HCT116 (cell line): ENCODE results near the gene EEPD1. TPM values are rescaled to one million over a fixed set of nuclear protein-coding genes. Genes with fewer than 3 reads are reported as not detected.

ENCODE experiments used
- ATAC-seq: fragments of 200-7000 bp; cut with Tn5 transposase; 2 replicates; pipeline ENCODE4 v1.9.1; 2020; ENCODE audit warnings: mild to moderate bottlenecking, moderate library complexity
- BruUV-seq: library from RNA; stranded (reverse); fragments of 400-500 nt; replicated peaks from 2 replicates; lab custom pipeline; 2021; lab: Mats Ljungman, UMichigan
- CTCF ChIA-PET: fragments of 300-600 bp; sonication (Branson Sonifier 250); formaldehyde crosslinking; loops from one replicate; lab custom pipeline; 2021; ENCODE audit warnings: antibody characterized with exemption; lab: Charles Lee
- POLR2A ChIA-PET: fragments of 300-600, 350-600 bp; sonication (Branson Sonifier 250); formaldehyde crosslinking; loops from one replicate; lab custom pipeline; 2021; ENCODE audit warnings: antibody characterized with exemption; lab: Charles Lee
- RAD21 ChIA-PET, 2 experiments: fragments of 300-600 bp; sonication (Branson Sonifier 250); formaldehyde crosslinking; loops; one replicate each; lab custom pipeline; 2023; ENCODE audit warnings: low total read pairs in 2 of 2; ENCODE audit not compliant: uncharacterized antibody in 2 of 2, unreplicated experiment in 2 of 2, low non-redundant PET in 1 of 2; lab: Charles Lee
- DNase-seq: peaks from one replicate; pipeline ENCODE4 v3.0.0-alpha.2; 2010; ENCODE audit warnings: low read depth, low spot score
- H2AFZ ChIP-seq: fragments of 200-600 bp; shearing (Covaris generic), sonication (generic); 2 replicates; pipeline ENCODE4 v1.6.1; 2017; ENCODE audit warnings: low read depth, mixed run types, mixed read lengths, antibody characterized with exemption, low read length; ENCODE audit not compliant: poor library complexity, severe bottlenecking
- H3K27ac ChIP-seq: 2 replicates; pipeline ENCODE4 v1.5.1; 2012; ENCODE audit warnings: low read depth, low read length
- H3K27me3 ChIP-seq: fragments of 200-600 bp; sonication (generic); 2 replicates; pipeline ENCODE4 v1.6.1; 2016; ENCODE audit warnings: mixed run types, low read length, mixed read lengths; ENCODE audit not compliant: insufficient read depth
- H3K36me3 ChIP-seq, 2 experiments: fragments of 200-500 bp in 1 of 2; fragments of 200-600 bp in 1 of 2; sonication (Bioruptor generic) in 1 of 2; sonication (generic) in 1 of 2; 2 replicates each; pipeline versions ENCODE4 v1.5.1 to v1.6.1; 2014 to 2016; ENCODE audit warnings: low read length in 2 of 2, inconsistent platforms in 1 of 2, mixed read lengths in 1 of 2, mixed run types in 1 of 2; ENCODE audit not compliant: insufficient read depth in 2 of 2, control insufficient read depth in 1 of 2
- H3K4me1 ChIP-seq, 2 experiments: fragments of 200-600 bp in 1 of 2; sonication (generic) in 1 of 2; 2 replicates each; pipeline versions ENCODE4 v1.5.1 to v1.6.1; 2012 to 2017; ENCODE audit warnings: low read length in 2 of 2, inconsistent platforms in 1 of 2, mild to moderate bottlenecking in 1 of 2, mixed read lengths in 1 of 2, mixed run types in 1 of 2, moderate library complexity in 1 of 2; ENCODE audit not compliant: insufficient read depth in 2 of 2, control insufficient read depth in 1 of 2
- H3K4me2 ChIP-seq: fragments of 200-600 bp; sonication (generic); 2 replicates; pipeline ENCODE4 v1.6.1; 2017; ENCODE audit warnings: mixed run types, low read length, mixed read lengths
- H3K4me3 ChIP-seq, 2 experiments: fragments of 200-600 bp in 1 of 2; sonication (generic) in 1 of 2; replicated peaks in 1 of 2; 2 replicates each; pipeline ENCODE4 v1.5.1; 2011 to 2016; ENCODE audit warnings: low read length in 2 of 2, control low read depth in 1 of 2, low read depth in 1 of 2, mild to moderate bottlenecking in 1 of 2, mixed read lengths in 1 of 2, mixed run types in 1 of 2
- H3K79me2 ChIP-seq: fragments of 200-600 bp; sonication (generic); 2 replicates; pipeline ENCODE4 v1.6.1; 2017; ENCODE audit warnings: mild to moderate bottlenecking, mixed run types, low read length, moderate library complexity, mixed read lengths; ENCODE audit not compliant: insufficient read depth
- H3K9ac ChIP-seq: fragments of 200-600 bp; sonication (generic); 2 replicates; pipeline ENCODE4 v1.6.1; 2016; ENCODE audit warnings: low read length, mixed read lengths
- H3K9me2 ChIP-seq: fragments of 200-600 bp; sonication (generic), shearing (Covaris generic); 2 replicates; pipeline ENCODE4 v1.6.1; 2017; ENCODE audit warnings: mixed run types, mild to moderate bottlenecking, moderate library complexity; ENCODE audit not compliant: insufficient read depth
- H3K9me3 ChIP-seq, 2 experiments: fragments of 200-500 bp in 1 of 2; fragments of 200-600 bp in 1 of 2; sonication (Bioruptor generic) in 1 of 2; sonication (generic) in 1 of 2; 2 replicates each; pipeline ENCODE4 v1.6.1; 2014 to 2017; ENCODE audit warnings: low read length in 2 of 2, mixed read lengths in 2 of 2, inconsistent platforms in 1 of 2, low read depth in 1 of 2, mild to moderate bottlenecking in 1 of 2, mixed run types in 1 of 2, moderate library complexity in 1 of 2; ENCODE audit not compliant: control insufficient read depth in 1 of 2, insufficient read depth in 1 of 2
- H4K20me1 ChIP-seq: fragments of 200-600 bp; sonication (generic), shearing (Covaris generic); 2 replicates; pipeline ENCODE4 v1.6.1; 2017; ENCODE audit warnings: mixed run types, mild to moderate bottlenecking, moderate library complexity; ENCODE audit not compliant: insufficient read depth
- ATF3 ChIP-seq: IDR thresholded peaks from 2 replicates; pipeline ENCODE4 v1.6.1; 2012
- CBX3 ChIP-seq: IDR thresholded peaks from 2 replicates; pipeline ENCODE4 v1.6.1; 2012; ENCODE audit warnings: low read depth
- CEBPB ChIP-seq: IDR thresholded peaks from 2 replicates; pipeline ENCODE4 v1.6.1; 2012; ENCODE audit warnings: low read depth
- EGR1 ChIP-seq: IDR thresholded peaks from 2 replicates; pipeline ENCODE4 v1.6.1; 2012; ENCODE audit warnings: low read depth
- EZH2 ChIP-seq: fragments of 200-600 bp; sonication (generic); IDR thresholded peaks from 2 replicates; pipeline ENCODE4 v1.6.1; 2017; ENCODE audit warnings: antibody characterized with exemption, mixed run types
- EZH2phosphoT487 ChIP-seq: fragments of 200-600 bp; IDR thresholded peaks from 2 replicates; pipeline ENCODE4 v1.6.1; 2018; ENCODE audit warnings: antibody characterized with exemption, borderline replicate concordance
- FOSL1 ChIP-seq: IDR thresholded peaks from 2 replicates; pipeline ENCODE4 v1.6.1; 2012; ENCODE audit warnings: low read depth
- JUND ChIP-seq: IDR thresholded peaks from 2 replicates; pipeline ENCODE4 v1.6.1; 2012
- POLR2A ChIP-seq: IDR thresholded peaks from 2 replicates; pipeline ENCODE4 v1.7.0; 2011; ENCODE audit warnings: borderline replicate concordance; ENCODE audit not compliant: insufficient read depth, insufficient read length; ENCODE audit errors: extremely low read depth
- RAD21 ChIP-seq: IDR thresholded peaks from 2 replicates; pipeline ENCODE4 v1.6.1; 2012; ENCODE audit warnings: low read depth, mild to moderate bottlenecking
- SIN3A ChIP-seq: IDR thresholded peaks from 2 replicates; pipeline ENCODE4 v1.6.1; 2012; ENCODE audit warnings: low read depth
- SP1 ChIP-seq: IDR thresholded peaks from 2 replicates; pipeline ENCODE4 v1.6.1; 2012; ENCODE audit warnings: low read depth
- SRF ChIP-seq: IDR thresholded peaks from 2 replicates; pipeline ENCODE4 v1.6.1; 2012; ENCODE audit warnings: low read depth
- TCF7L2 ChIP-seq: IDR thresholded peaks from 2 replicates; pipeline ENCODE4 v1.7.0; 2011; ENCODE audit warnings: borderline replicate concordance, inconsistent platforms; ENCODE audit not compliant: insufficient read depth, insufficient read length; ENCODE audit errors: extremely low read depth
- YY1 ChIP-seq: IDR thresholded peaks from 2 replicates; pipeline ENCODE4 v1.6.1; 2011; ENCODE audit warnings: low read length, low read depth, moderate library complexity, mild to moderate bottlenecking; ENCODE audit not compliant: insufficient replicate concordance; ENCODE audit errors: extremely low read depth
- ZBTB33 ChIP-seq: IDR thresholded peaks from 2 replicates; pipeline ENCODE4 v1.6.1; 2011; ENCODE audit warnings: mild to moderate bottlenecking, low read length, moderate library complexity; ENCODE audit not compliant: insufficient replicate concordance; ENCODE audit errors: extremely low read depth
- ZFX ChIP-seq: fragments of 450-650 bp; IDR thresholded peaks from 2 replicates; pipeline ENCODE4 v1.6.1; 2017
- ZNF274 ChIP-seq: fragments of 200-500 bp; sonication (Bioruptor generic); IDR thresholded peaks from 2 replicates; pipeline ENCODE4 v1.6.1; 2014; ENCODE audit warnings: mild to moderate bottlenecking, low read depth, low read length, inconsistent platforms
- intact Hi-C: fragments of 100-400 bp; cut with micrococcal nuclease; formaldehyde crosslinking; loops from 2 replicates; pipeline ENCODE4 v1.10.0; 2022
- total RNA-seq: library from RNA; stranded (reverse); gene quantifications from one replicate; pipeline ENCODE4 v1.2.1, GENCODE V29; 2021; ENCODE audit not compliant: unreplicated experiment
- TF ChIP-seq, protein P1 (sequence below): IDR thresholded peaks from 2 replicates; pipeline ENCODE4 v1.6.1; 2012
- TF ChIP-seq, protein P2 (sequence below), 3 experiments: fragments of 200-600 bp in 1 of 3; sonication (generic) in 1 of 3; IDR thresholded peaks in 2 of 3; conservative IDR thresholded peaks in 1 of 3; 2 replicates each; pipeline ENCODE4 v1.5.1; 2012 to 2017; ENCODE audit warnings: low read depth in 2 of 3, low read length in 2 of 3, antibody characterized with exemption in 1 of 3, borderline replicate concordance in 1 of 3, control low read depth in 1 of 3, mild to moderate bottlenecking in 1 of 3, mixed read lengths in 1 of 3, mixed run types in 1 of 3, moderate library complexity in 1 of 3; ENCODE audit not compliant: insufficient read depth in 1 of 3

EEPD1 gene
- total RNA-seq, 1 experiment from 2014 or later, result 4.2 TPM

DNA sequence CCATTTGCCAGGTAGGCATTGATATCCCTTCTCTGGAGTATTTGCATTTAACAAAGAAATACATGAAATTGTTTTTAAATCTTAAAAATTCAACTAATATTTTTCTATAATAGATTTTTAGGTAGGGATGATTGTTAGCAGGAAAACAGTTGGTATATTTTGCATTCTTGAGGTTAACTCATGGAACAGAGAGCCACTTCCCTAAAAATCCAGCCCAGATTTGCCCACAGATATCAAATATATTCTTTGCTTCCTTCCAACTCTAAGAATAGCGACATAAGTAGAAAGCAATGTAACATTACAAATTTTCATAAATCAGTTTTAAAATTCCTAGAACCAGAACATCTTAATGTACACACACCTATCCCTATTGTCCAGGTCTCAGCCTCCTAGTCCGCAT, 191.6 kb downstream of the EEPD1 start:
- ATAC-seq, result no peak
- Histone ChIP-seq H3K4me1 (0 out of 4 replicates have a peak, but pooled peaks cover 0 to under 1% of the 10 kb centered on the region in 2 experiments), H2AFZ (no peak overlapping the region), H3K9me2 (no peaks in the 10 kb centered on the region), H3K9me3 (no peaks in the 10 kb centered on the region), H4K20me1 (no peaks in the 10 kb centered on the region), H3K79me2 (no peaks in the 10 kb centered on the region), H3K4me3 (no peak overlapping the region), H3K36me3 (no peaks in the 10 kb centered on the region), H3K4me2 (no peak overlapping the region), H3K27me3 (no peaks in the 10 kb centered on the region), H3K9ac (no peak overlapping the region), H3K27ac (no peak overlapping the region)
- intact Hi-C loops, result no loop called here
- ChIA-PET RAD21 (no interaction called here), POLR2A (no interaction called here), CTCF (no interaction called here)
- TF ChIP-seq FOSL1 (no peak), EZH2phosphoT487 (no peak), ZNF274 (no peak), EZH2 (no peak), RAD21 (no peak), CEBPB (no peak), SP1 (no peak), ATF3 (no peak), ZFX (no peak), POLR2A (no peak), SRF (no peak), TCF7L2 (no peak), EGR1 (no peak), JUND (no peak), CBX3 (no peak), ZBTB33 (no peak), SIN3A (no peak), YY1 (no peak)
- TF ChIP-seq, protein P1, sequence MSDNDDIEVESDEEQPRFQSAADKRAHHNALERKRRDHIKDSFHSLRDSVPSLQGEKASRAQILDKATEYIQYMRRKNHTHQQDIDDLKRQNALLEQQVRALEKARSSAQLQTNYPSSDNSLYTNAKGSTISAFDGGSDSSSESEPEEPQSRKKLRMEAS, result no peak
- TF ChIP-seq, protein P2, sequence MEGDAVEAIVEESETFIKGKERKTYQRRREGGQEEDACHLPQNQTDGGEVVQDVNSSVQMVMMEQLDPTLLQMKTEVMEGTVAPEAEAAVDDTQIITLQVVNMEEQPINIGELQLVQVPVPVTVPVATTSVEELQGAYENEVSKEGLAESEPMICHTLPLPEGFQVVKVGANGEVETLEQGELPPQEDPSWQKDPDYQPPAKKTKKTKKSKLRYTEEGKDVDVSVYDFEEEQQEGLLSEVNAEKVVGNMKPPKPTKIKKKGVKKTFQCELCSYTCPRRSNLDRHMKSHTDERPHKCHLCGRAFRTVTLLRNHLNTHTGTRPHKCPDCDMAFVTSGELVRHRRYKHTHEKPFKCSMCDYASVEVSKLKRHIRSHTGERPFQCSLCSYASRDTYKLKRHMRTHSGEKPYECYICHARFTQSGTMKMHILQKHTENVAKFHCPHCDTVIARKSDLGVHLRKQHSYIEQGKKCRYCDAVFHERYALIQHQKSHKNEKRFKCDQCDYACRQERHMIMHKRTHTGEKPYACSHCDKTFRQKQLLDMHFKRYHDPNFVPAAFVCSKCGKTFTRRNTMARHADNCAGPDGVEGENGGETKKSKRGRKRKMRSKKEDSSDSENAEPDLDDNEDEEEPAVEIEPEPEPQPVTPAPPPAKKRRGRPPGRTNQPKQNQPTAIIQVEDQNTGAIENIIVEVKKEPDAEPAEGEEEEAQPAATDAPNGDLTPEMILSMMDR (IDR thresholded peaks at IDR 0.05 in 2 of 3, conservative IDR thresholded peaks at IDR 0.05 in 1 of 3; ENCODE audit: borderline replicate concordance in 1 of 3, insufficient read depth in 1 of 3, low read depth in 2 of 3, low read length in 2 of 3), result no peak
- no peak for DNase-seq
- no TSS peak for BruUV-seq
